Measurements from ENCODE around the gene BTBD6.

Gene BTBD6

DNA sequence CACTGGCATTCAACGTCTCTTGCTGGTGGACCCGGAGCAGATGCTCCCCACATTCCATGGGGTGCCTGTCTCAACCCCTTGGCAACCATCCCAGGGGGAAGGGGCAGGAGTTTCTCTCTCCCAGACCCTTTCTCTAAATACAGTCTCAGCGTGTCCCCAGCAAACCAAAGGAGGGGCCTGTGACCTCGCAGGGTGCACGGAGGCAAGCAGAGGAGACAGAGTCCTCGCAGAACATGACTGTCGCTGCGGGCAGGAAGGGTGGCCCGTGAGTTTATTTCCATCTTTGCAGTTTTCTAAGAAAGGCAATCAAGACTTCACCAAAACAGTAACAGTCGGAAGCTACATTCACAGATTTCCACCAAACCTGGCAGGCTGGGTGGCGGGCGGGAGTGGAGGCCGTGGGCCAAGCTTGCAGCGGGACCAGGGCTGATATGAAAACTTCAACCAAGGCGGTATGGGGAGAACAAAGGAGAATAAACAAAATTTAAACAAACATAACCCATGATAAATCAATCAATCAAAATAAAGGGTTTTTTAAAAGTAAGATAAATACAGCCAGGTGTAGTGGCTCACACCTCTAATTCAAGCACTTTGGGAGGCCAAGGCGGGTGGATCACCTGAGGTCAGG is 33.9 kb downstream of the BTBD6 start:
- Histone ChIP-seq H3K4me2 (ENCODE audit: low read depth, low read length, poor library complexity, severe bottlenecking) (no peak overlapping the region), H3K27me3 (ENCODE audit: low read length) (no peaks in the 10 kb centered on the region), H3K9me2 (replicated peaks; ENCODE audit: insufficient read depth, low read length) (no peaks in the 10 kb centered on the region), H4K20me1 (ENCODE audit: low read depth, low read length) (no peaks in the 10 kb centered on the region; the same call in 1 of the 2 replicates), H3K9ac (ENCODE audit: low read length) (no peak overlapping the region), H3K36me3 (ENCODE audit: low read length) (no peaks in the 10 kb centered on the region), H3K79me2 (ENCODE audit: insufficient read depth, low read length) (no peaks in the 10 kb centered on the region), H3K9me3 (ENCODE audit: insufficient read depth, low read length) (no peaks in the 10 kb centered on the region), H3K4me3 (ENCODE audit: insufficient read depth, low read length, poor library complexity, severe bottlenecking) (no peak overlapping the region), H3F3A (ENCODE audit: insufficient read depth) (no peaks in the 10 kb centered on the region), H2AFZ (ENCODE audit: low read depth, low read length, severe bottlenecking) (no peak overlapping the region), H3K27ac (ENCODE audit: low read depth, low read length) (no peak overlapping the region)
- TF ChIP-seq EZH2phosphoT487 (conservative IDR thresholded peaks at IDR 0.05; ENCODE audit: low read length): no peak
- TF ChIP-seq, protein P1, sequence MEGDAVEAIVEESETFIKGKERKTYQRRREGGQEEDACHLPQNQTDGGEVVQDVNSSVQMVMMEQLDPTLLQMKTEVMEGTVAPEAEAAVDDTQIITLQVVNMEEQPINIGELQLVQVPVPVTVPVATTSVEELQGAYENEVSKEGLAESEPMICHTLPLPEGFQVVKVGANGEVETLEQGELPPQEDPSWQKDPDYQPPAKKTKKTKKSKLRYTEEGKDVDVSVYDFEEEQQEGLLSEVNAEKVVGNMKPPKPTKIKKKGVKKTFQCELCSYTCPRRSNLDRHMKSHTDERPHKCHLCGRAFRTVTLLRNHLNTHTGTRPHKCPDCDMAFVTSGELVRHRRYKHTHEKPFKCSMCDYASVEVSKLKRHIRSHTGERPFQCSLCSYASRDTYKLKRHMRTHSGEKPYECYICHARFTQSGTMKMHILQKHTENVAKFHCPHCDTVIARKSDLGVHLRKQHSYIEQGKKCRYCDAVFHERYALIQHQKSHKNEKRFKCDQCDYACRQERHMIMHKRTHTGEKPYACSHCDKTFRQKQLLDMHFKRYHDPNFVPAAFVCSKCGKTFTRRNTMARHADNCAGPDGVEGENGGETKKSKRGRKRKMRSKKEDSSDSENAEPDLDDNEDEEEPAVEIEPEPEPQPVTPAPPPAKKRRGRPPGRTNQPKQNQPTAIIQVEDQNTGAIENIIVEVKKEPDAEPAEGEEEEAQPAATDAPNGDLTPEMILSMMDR (IDR thresholded peaks at IDR 0.05; ENCODE audit: insufficient read depth, low read length, poor library complexity, severe bottlenecking): peak; percentile 9

DNA sequence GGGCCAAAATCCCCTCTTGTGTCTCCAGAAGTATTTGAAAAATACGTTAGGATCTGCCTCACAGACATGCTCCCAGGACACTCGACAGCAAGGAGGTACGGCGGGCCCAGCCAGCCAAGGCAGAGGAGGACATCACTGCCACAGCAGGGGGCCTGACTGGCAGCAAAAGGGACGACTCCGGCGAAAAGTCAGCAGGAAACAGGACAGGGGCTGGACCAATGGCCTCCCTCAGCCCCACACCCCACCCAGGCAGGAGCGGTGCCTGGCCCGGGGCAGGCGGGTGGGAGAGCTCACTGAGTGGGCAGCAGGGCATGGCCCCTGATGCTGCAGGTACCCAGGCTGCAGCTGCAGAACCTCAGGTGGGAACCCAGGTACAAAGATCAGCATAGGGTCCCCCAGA is 34.7 kb downstream of the BTBD6 start:
- Histone ChIP-seq H3K79me2 (ENCODE audit: insufficient read depth, low read length) (no peaks in the 10 kb centered on the region), H3F3A (ENCODE audit: insufficient read depth) (no peaks in the 10 kb centered on the region), H3K4me3 (ENCODE audit: insufficient read depth, low read length, poor library complexity, severe bottlenecking) (no peak overlapping the region), H4K20me1 (ENCODE audit: low read depth, low read length) (no peaks in the 10 kb centered on the region; the same call in 1 of the 2 replicates), H3K27ac (ENCODE audit: low read depth, low read length) (no peak overlapping the region), H3K9me2 (replicated peaks; ENCODE audit: insufficient read depth, low read length) (no peaks in the 10 kb centered on the region), H3K27me3 (ENCODE audit: low read length) (no peaks in the 10 kb centered on the region), H2AFZ (ENCODE audit: low read depth, low read length, severe bottlenecking) (no peak overlapping the region), H3K9me3 (ENCODE audit: insufficient read depth, low read length) (no peaks in the 10 kb centered on the region), H3K9ac (ENCODE audit: low read length) (no peak overlapping the region), H3K4me2 (ENCODE audit: low read depth, low read length, poor library complexity, severe bottlenecking) (no peak overlapping the region), H3K36me3 (ENCODE audit: low read length) (no peaks in the 10 kb centered on the region)
- TF ChIP-seq, protein P1 (IDR thresholded peaks at IDR 0.05; ENCODE audit: insufficient read depth, low read length, poor library complexity, severe bottlenecking): no peak
- TF ChIP-seq EZH2phosphoT487 (conservative IDR thresholded peaks at IDR 0.05; ENCODE audit: low read length): no peak

- Histone ChIP-seq H3K4me2 (ENCODE audit: low read depth, low read length, poor library complexity, severe bottlenecking) (no peak overlapping the region), H3K9me3 (ENCODE audit: insufficient read depth, low read length) (no peaks in the 10 kb centered on the region), H4K20me1 (ENCODE audit: low read depth, low read length) (no peaks in the 10 kb centered on the region; the same call in 1 of the 2 replicates), H3K36me3 (ENCODE audit: low read length) (no peaks in the 10 kb centered on the region), H3K27me3 (ENCODE audit: low read length) (no peaks in the 10 kb centered on the region), H3K4me3 (ENCODE audit: insufficient read depth, low read length, poor library complexity, severe bottlenecking) (no peak overlapping the region), H2AFZ (ENCODE audit: low read depth, low read length, severe bottlenecking) (no peak overlapping the region), H3K9me2 (replicated peaks; ENCODE audit: insufficient read depth, low read length) (no peaks in the 10 kb centered on the region), H3K79me2 (ENCODE audit: insufficient read depth, low read length) (no peaks in the 10 kb centered on the region), H3K27ac (ENCODE audit: low read depth, low read length) (no peak overlapping the region), H3K9ac (ENCODE audit: low read length) (no peak overlapping the region), H3F3A (ENCODE audit: insufficient read depth) (no peaks in the 10 kb centered on the region)
- TF ChIP-seq EZH2phosphoT487 (conservative IDR thresholded peaks at IDR 0.05; ENCODE audit: low read length): no peak
- TF ChIP-seq, protein P1 (IDR thresholded peaks at IDR 0.05; ENCODE audit: insufficient read depth, low read length, poor library complexity, severe bottlenecking): no peak
Measured at GRCh38 chr14:105283899-105284298, 35.6 kb downstream of the BTBD6 start.

All from SU-DHL-6 (cell line).